Fibroblast of lung (primary cell): Measurements from ENCODE around the gene SNRPA1.

Experiments
- CTCF ChIP-seq, 2 donors: IDR thresholded peaks in 1 of 2; conservative IDR thresholded peaks in 1 of 2; 1 replicate in 1 of 2; 2 replicates in 1 of 2; pipeline ENCODE4 v1.5.1; 2011 to 2012; ENCODE audit warnings: low read length in 2 of 2, control low read depth in 1 of 2, inconsistent platforms in 1 of 2, low read depth in 1 of 2, mild to moderate bottlenecking in 1 of 2
- EZH2 ChIP-seq: IDR thresholded peaks from 2 replicates; pipeline ENCODE4 v1.5.1; 2012; ENCODE audit warnings: low read length, control low read depth, mild to moderate bottlenecking; ENCODE audit errors: missing control alignments

GRCh38 chr15:101310161-101310480 is 15.1 kb upstream of the SNRPA1 start:
- TF ChIP-seq CTCF (conservative IDR thresholded peaks at IDR 0.05 in 1 of 2, IDR thresholded peaks at IDR 0.05 in 1 of 2; ENCODE audit: low read depth in 1 of 2, low read length in 2 of 2): no peak
- TF ChIP-seq EZH2: no peak
